Stimulated activated effector memory CD8-positive, alpha-beta T cell treated with anti-CD3 and anti-CD28 coated beads, Interleukin-12 subunit alpha, Interleukin-12 subunit beta, amount 100 ng/mL, for 72 hours (primary cell): ENCODE data around the gene PCDH9.

Experiments used
- ATAC-seq: fragments of 150-1000 bp; cut with Tn5 transposase; 2 replicates; pipeline ENCODE4 v1.10.0; 2021
- DNase-seq, 2 donors: peaks; one replicate each; pipeline ENCODE4 v3.0.0; 2021 to 2022; ENCODE audit warnings: low spot score in 2 of 2
- H3K27ac Mint-ChIP-seq: one replicate; pipeline ENCODE4 v1.8.0; 2022; ENCODE audit warnings: mild to moderate bottlenecking, mixed read lengths
- H3K36me3 Mint-ChIP-seq: one replicate; pipeline ENCODE4 v1.8.0; 2022; ENCODE audit warnings: mild to moderate bottlenecking, mixed read lengths
- H3K4me1 Mint-ChIP-seq: one replicate; pipeline ENCODE4 v1.8.0; 2022; ENCODE audit warnings: mixed read lengths
- H3K4me3 Mint-ChIP-seq: one replicate; pipeline ENCODE4 v1.8.0; 2022; ENCODE audit warnings: mild to moderate bottlenecking, mixed read lengths
- H3K9me3 Mint-ChIP-seq: one replicate; pipeline ENCODE4 v1.8.0; 2022; ENCODE audit warnings: mixed read lengths

The PCDH9 gene

GRCh38 chr13:66377569-66377968 is 852.6 kb downstream of the PCDH9 start:
- peaks cover 6% of the 10 kb centered on the region for H3K9me3 Mint-ChIP-seq
- H3K4me1 Mint-ChIP-seq, result no peaks in the 10 kb centered on the region
- ATAC-seq (no peak), DNase-seq (no peak)
- H3K36me3 Mint-ChIP-seq, result no peaks in the 10 kb centered on the region
- H3K4me3 Mint-ChIP-seq, result no peak overlapping the region
- no peak overlapping the region for H3K27ac Mint-ChIP-seq

DNA sequence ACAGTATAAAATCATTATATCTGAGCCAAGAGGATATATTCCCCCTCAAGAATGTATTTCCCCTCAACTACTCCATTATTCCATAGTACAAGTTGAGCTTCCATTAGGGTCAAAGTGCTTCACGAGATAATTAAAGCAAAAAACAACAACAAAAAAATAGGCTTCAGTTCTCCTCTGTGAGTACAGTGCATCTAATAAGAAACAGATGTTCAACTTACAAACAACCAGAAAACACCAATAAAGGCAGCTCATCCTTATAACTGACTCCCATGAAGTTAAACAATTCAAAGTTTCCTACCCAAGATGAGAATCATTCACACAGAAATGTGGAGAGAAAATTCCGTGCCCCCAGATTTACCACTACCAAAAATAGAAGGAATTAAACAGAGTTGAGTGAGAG is 854.4 kb downstream of the PCDH9 start:
- ATAC-seq, result no peak
- H3K9me3 Mint-ChIP-seq, result peaks cover 6% of the 10 kb centered on the region
- no peaks in the 10 kb centered on the region for H3K36me3 Mint-ChIP-seq
- no peaks in the 10 kb centered on the region for H3K4me1 Mint-ChIP-seq
- DNase-seq, result no peak
- no peak overlapping the region for H3K27ac Mint-ChIP-seq
- no peak overlapping the region for H3K4me3 Mint-ChIP-seq

DNA sequence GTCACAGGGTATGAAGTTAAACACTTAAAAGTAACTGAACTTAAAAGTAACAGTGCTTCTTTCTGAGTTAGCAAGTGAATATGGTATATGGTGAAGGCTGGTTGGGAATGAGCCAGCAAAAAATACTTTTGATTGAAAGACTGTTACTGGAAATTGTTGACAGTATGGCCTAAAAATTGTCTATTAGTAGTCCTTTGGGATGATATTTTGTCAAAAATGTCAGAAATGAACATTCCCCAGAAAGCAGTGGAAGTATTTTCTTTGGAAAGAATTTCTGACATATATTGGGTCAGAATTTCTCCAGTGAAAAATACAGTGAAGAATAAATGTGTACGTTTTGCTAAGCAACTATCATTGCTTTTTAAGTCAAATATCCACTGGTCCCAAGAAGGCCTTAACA is 860.5 kb downstream of the PCDH9 start:
- no peak for ATAC-seq
- H3K36me3 Mint-ChIP-seq, result no peaks in the 10 kb centered on the region
- no peaks in the 10 kb centered on the region for H3K4me1 Mint-ChIP-seq
- H3K27ac Mint-ChIP-seq, result no peak overlapping the region
- H3K9me3 Mint-ChIP-seq, result peaks cover 3% of the 10 kb centered on the region
- H3K4me3 Mint-ChIP-seq, result no peak overlapping the region
- no peak for DNase-seq

DNA sequence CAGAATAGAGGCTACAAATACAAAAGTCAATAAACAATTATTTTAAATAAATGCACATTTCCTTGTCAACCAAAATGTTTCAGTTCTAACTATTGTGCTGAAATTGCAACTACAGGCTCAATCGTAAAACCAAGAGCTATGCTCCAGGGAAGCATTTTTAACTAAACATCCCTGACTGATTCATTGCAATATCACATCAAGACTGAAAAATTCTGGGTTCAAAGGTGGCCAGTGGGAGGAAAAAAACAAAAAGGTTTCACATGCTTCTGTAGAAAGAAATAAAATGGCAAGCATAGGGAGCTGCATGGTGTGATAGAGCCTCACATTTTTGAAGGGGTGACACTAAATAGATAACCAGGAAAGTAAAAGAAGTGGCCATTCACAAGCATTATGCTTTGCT is 862.8 kb downstream of the PCDH9 start:
- ATAC-seq (no peak), DNase-seq (no peak)
- Mint-ChIP-seq H3K9me3 (peaks cover 2% of the 10 kb centered on the region), H3K4me1 (no peaks in the 10 kb centered on the region), H3K36me3 (no peaks in the 10 kb centered on the region), H3K27ac (no peak overlapping the region), H3K4me3 (no peak overlapping the region)

DNA sequence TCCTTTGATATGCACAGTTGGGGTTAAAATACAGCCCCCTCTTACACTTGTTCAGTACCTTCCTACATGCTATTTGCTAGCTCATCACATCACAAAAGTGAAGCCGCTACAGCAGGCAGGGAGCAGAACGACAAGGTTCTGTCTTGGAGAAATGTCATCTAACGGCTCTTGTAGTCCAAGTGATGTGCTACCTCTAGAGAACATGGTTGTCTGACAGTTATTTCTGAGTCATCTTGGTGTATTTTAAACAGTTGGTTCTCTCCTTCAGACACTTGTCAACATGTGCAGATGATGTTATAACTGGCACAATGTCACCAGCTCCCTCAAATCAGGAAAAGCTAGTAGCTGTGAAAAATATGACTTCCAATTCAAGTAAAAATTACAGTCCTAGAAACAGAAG is 865.0 kb downstream of the PCDH9 start:
- Mint-ChIP-seq H3K9me3 (peaks cover 2% of the 10 kb centered on the region), H3K27ac (no peak overlapping the region), H3K4me1 (no peaks in the 10 kb centered on the region), H3K36me3 (no peaks in the 10 kb centered on the region), H3K4me3 (no peak overlapping the region)
- ATAC-seq (no peak), DNase-seq (no peak)

GRCh38 chr13:66364346-66364745 is 865.8 kb downstream of the PCDH9 start:
- Mint-ChIP-seq H3K4me3 (no peak overlapping the region), H3K36me3 (no peaks in the 10 kb centered on the region), H3K27ac (no peak overlapping the region), H3K9me3 (peaks cover 2% of the 10 kb centered on the region), H3K4me1 (no peaks in the 10 kb centered on the region)
- no peak for ATAC-seq
- no peak for DNase-seq

DNA sequence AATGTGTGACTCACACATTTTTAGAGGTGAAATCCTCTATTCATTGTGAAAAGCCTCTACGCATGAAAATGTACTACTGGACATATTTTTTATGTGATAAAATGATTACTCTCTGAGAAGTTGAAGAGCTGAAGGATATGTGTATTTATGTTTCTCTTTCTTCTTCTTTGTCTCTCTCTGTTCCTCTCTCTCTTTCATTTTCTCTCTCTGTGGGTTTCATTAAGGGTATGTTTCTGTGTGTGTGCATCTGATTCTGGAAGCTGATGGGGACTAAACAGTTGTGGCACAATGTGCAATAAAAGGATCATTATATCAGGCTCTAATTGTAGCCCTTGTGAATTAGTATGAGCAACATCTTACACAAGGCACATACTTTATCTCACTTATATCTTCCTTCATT is 867.7 kb downstream of the PCDH9 start:
- no peak for DNase-seq
- ATAC-seq, result no peak
- H3K4me3 Mint-ChIP-seq, result no peak overlapping the region
- H3K27ac Mint-ChIP-seq, result no peak overlapping the region
- no peaks in the 10 kb centered on the region for H3K36me3 Mint-ChIP-seq
- no peaks in the 10 kb centered on the region for H3K4me1 Mint-ChIP-seq
- H3K9me3 Mint-ChIP-seq, result peaks cover 2% of the 10 kb centered on the region

- Mint-ChIP-seq H3K27ac (no peak overlapping the region), H3K9me3 (peaks cover 2% of the 10 kb centered on the region)
- no peak for DNase-seq
Measured at GRCh38 chr13:66359910-66360552, 870.1 kb downstream of the PCDH9 start.

DNA sequence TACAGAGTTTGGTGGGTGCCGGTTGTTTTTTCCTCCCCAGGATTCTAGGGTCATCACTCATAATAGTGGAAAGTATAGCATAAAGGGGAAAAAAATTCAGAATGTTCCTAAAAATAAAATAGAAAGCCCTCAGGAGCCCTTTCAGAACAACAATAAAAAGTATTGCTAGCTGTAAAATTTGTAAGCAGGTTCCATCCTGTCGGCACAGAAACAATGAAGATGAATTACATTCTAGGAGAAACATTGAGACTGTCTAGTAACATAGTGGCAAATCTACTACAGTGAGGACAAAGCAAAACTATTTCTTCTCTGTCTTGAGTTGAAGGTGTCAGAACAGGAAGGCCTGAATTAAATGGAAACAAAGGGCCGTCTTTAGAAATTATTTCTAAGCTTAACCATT is 870.7 kb downstream of the PCDH9 start:
- Mint-ChIP-seq H3K27ac (no peak overlapping the region), H3K4me3 (no peak overlapping the region), H3K36me3 (no peaks in the 10 kb centered on the region), H3K9me3 (peaks cover 2% of the 10 kb centered on the region), H3K4me1 (no peaks in the 10 kb centered on the region)
- no peak for ATAC-seq
- no peak for DNase-seq

More at GRCh38 chr13:66359910-66360552, 870.1 kb downstream of the PCDH9 start:
- ATAC-seq, result no peak
- Mint-ChIP-seq H3K4me3 (no peak overlapping the region), H3K4me1 (no peaks in the 10 kb centered on the region), H3K36me3 (no peaks in the 10 kb centered on the region)

DNA sequence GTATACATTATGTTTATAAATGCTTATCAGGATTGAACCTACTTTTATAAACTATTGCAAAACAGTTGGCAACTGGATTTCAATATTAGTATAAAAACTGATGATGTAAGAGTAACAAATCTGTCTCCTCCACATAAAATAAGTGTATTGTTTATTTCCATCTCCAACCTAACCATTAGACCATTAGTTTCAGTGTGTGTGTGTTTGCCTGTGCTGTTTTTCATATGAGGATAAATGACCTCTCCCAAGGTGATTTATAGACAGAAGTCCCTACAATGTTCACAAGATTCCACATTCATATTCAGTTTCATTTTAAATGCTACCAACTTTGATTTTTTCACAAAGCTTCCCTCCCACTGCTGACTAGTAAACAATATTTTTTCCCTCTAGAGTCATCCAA is 871.6 kb downstream of the PCDH9 start:
- H3K36me3 Mint-ChIP-seq, result no peaks in the 10 kb centered on the region
- ATAC-seq, result no peak
- H3K9me3 Mint-ChIP-seq, result peaks cover 2% of the 10 kb centered on the region
- H3K4me3 Mint-ChIP-seq, result no peak overlapping the region
- H3K4me1 Mint-ChIP-seq, result no peaks in the 10 kb centered on the region
- no peak overlapping the region for H3K27ac Mint-ChIP-seq
- DNase-seq, result no peak

DNA sequence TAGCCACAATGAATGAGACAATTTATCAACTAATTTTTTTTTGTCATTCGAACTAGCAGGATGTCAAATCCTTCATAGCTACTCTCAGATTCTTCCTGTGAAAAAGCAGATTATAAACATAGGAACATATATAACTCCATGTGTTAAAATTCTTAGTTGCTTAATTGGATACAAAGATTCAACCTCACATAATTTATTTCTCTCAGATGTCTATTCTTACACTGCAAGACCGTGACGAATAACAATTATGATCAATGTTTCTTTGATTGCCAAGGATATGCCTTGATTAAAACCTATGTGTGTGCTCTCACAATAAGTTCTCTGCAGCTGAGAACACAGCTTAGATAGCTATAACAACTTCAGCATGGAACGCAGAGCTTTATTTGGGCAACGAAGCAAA is 872.7 kb downstream of the PCDH9 start:
- DNase-seq (no peak), ATAC-seq (no peak)
- H3K4me1 Mint-ChIP-seq, result no peaks in the 10 kb centered on the region
- no peaks in the 10 kb centered on the region for H3K36me3 Mint-ChIP-seq
- H3K4me3 Mint-ChIP-seq, result no peak overlapping the region
- H3K27ac Mint-ChIP-seq, result no peak overlapping the region
- peaks cover under 1% of the 10 kb centered on the region for H3K9me3 Mint-ChIP-seq

GRCh38 chr13:66354879-66355751 is 875.0 kb downstream of the PCDH9 start:
- Mint-ChIP-seq H3K9me3 (peaks cover 2% of the 10 kb centered on the region), H3K36me3 (no peaks in the 10 kb centered on the region), H3K4me1 (no peaks in the 10 kb centered on the region), H3K4me3 (no peak overlapping the region), H3K27ac (no peak overlapping the region)
- no peak for ATAC-seq
- no peak for DNase-seq

GRCh38 chr13:66353664-66354063 is 876.5 kb downstream of the PCDH9 start:
- DNase-seq (no peak), ATAC-seq (no peak)
- no peak overlapping the region for H3K27ac Mint-ChIP-seq
- H3K4me1 Mint-ChIP-seq, result no peaks in the 10 kb centered on the region
- H3K4me3 Mint-ChIP-seq, result no peak overlapping the region
- H3K9me3 Mint-ChIP-seq, result peaks cover 5% of the 10 kb centered on the region
- H3K36me3 Mint-ChIP-seq, result no peaks in the 10 kb centered on the region

GRCh38 chr13:66349966-66350365 is 880.2 kb downstream of the PCDH9 start:
- no peak for ATAC-seq
- peaks cover 12% of the 10 kb centered on the region for H3K9me3 Mint-ChIP-seq

GRCh38 chr13:66348745-66349690 is 881.1 kb downstream of the PCDH9 start:
- no peaks in the 10 kb centered on the region for H3K36me3 Mint-ChIP-seq
- ATAC-seq, result no peak
- no peaks in the 10 kb centered on the region for H3K4me1 Mint-ChIP-seq
- H3K27ac Mint-ChIP-seq, result no peak overlapping the region
- no peak for DNase-seq
- H3K4me3 Mint-ChIP-seq, result no peak overlapping the region
- peaks cover 12% of the 10 kb centered on the region for H3K9me3 Mint-ChIP-seq

More at GRCh38 chr13:66349966-66350365, 880.2 kb downstream of the PCDH9 start:
- Mint-ChIP-seq H3K4me3 (no peak overlapping the region), H3K27ac (no peak overlapping the region), H3K36me3 (no peaks in the 10 kb centered on the region), H3K4me1 (no peaks in the 10 kb centered on the region)
- no peak for DNase-seq
